HepG2 (cell line): Measurements from ENCODE around the gene RIPOR3. TPM values are rescaled to one million over a fixed set of nuclear protein-coding genes. Genes with fewer than 3 reads are reported as not detected.

Experiments used
- E2F1 ChIP-seq: sonication (generic); formaldehyde crosslinking; IDR thresholded peaks from 2 replicates; pipeline ENCODE4 v1.5.0; 2020; ENCODE audit warnings: missing genetic modification reagents
- FOXA3 ChIP-seq: IDR thresholded peaks from 2 replicates; pipeline ENCODE4 v1.6.1; 2016; ENCODE audit warnings: missing genetic modification reagents, missing compliant biosample characterization
- IKZF1 ChIP-seq: fragments of 450-650 bp; IDR thresholded peaks from 2 replicates; pipeline ENCODE4 v1.7.1; 2016
- MAF1 ChIP-seq: sonication (generic); formaldehyde crosslinking; IDR thresholded peaks from 2 replicates; pipeline ENCODE4 v1.5.0; 2020; ENCODE audit warnings: missing genetic modification reagents, borderline replicate concordance
- NFKB2 ChIP-seq: sonication (generic); formaldehyde crosslinking; IDR thresholded peaks from 2 replicates; pipeline ENCODE4 v1.4.0; 2020; ENCODE audit warnings: missing genetic modification reagents, borderline replicate concordance
- NRL ChIP-seq: sonication (generic); formaldehyde crosslinking; IDR thresholded peaks from 2 replicates; pipeline ENCODE4 v1.5.0; 2020; ENCODE audit warnings: missing genetic modification reagents, mild to moderate bottlenecking, moderate library complexity, borderline replicate concordance
- THYN1 ChIP-seq: sonication (generic); formaldehyde crosslinking; IDR thresholded peaks from 2 replicates; pipeline ENCODE4 v1.8.1; 2023; ENCODE audit warnings: low read depth, mild to moderate bottlenecking, moderate library complexity, missing genetic modification reagents, borderline replicate concordance
- ZBTB8A ChIP-seq: sonication (generic); formaldehyde crosslinking; IDR thresholded peaks from 2 replicates; pipeline ENCODE4 v1.4.0; 2020; ENCODE audit warnings: mild to moderate bottlenecking, low read depth, missing genetic modification reagents, borderline replicate concordance
- ZNF263 ChIP-seq: sonication (generic); formaldehyde crosslinking; IDR thresholded peaks from 2 replicates; pipeline ENCODE4 v1.4.0; 2020; ENCODE audit warnings: missing genetic modification reagents
- ZNF337 ChIP-seq: sonication (generic); formaldehyde crosslinking; IDR thresholded peaks from 2 replicates; pipeline ENCODE4 v1.5.1; 2020; ENCODE audit warnings: missing genetic modification reagents, low read depth, mild to moderate bottlenecking, borderline replicate concordance
- ZNF44 ChIP-seq: sonication (generic); formaldehyde crosslinking; IDR thresholded peaks from 2 replicates; pipeline ENCODE4 v1.5.1; 2020; ENCODE audit warnings: mild to moderate bottlenecking, missing genetic modification reagents
- ZNF441 ChIP-seq: sonication (generic); formaldehyde crosslinking; IDR thresholded peaks from 2 replicates; pipeline ENCODE4 v1.7.0; 2021; ENCODE audit warnings: missing genetic modification reagents, borderline replicate concordance
- ZNF577 ChIP-seq: sonication (generic); formaldehyde crosslinking; IDR thresholded peaks from 2 replicates; pipeline ENCODE4 v1.4.0; 2020; ENCODE audit warnings: mild to moderate bottlenecking, low read depth, missing genetic modification reagents, borderline replicate concordance
- ZNF644 ChIP-seq: IDR thresholded peaks from 2 replicates; pipeline ENCODE4 v1.6.1; 2016; ENCODE audit warnings: low read depth
- ZNF766 ChIP-seq: sonication (generic); formaldehyde crosslinking; IDR thresholded peaks from 2 replicates; pipeline ENCODE4 v1.5.0; 2020; ENCODE audit warnings: missing genetic modification reagents, borderline replicate concordance
- ZNF879 ChIP-seq: sonication (generic); formaldehyde crosslinking; IDR thresholded peaks from 2 replicates; pipeline ENCODE4 v1.8.1; 2023; ENCODE audit warnings: missing genetic modification reagents
- ZNF891 ChIP-seq: sonication (generic); formaldehyde crosslinking; IDR thresholded peaks from 2 replicates; pipeline ENCODE4 v1.5.0; 2020; ENCODE audit warnings: mild to moderate bottlenecking, missing genetic modification reagents
- polyA plus RNA-seq, 8 experiments: library from polyadenylated mRNA; depleted of rRNA in 3 of 8; stranded (reverse) in 7 of 8; unstranded in 1 of 8; fragments of >200 nt; fragmentation: Illumina TruSeq in 4 of 8; extraction: Trizol in 4 of 8; gene quantifications; 2 replicates each; pipeline versions ENCODE4 v1.2.1 to v1.2.3, GENCODE V29; 2011 to 2016; ENCODE audit warnings: low read depth in 4 of 8, missing spikeins in 1 of 8, mixed read lengths in 1 of 8; ENCODE audit not compliant: insufficient read depth in 1 of 8
- total RNA-seq, 5 experiments: library from RNA; depleted of rRNA; stranded (reverse); fragments of >200 nt; fragmentation: Illumina TruSeq; extraction: Trizol; gene quantifications; 2 replicates each; pipeline ENCODE4 v1.2.3, GENCODE V29; 2016; ENCODE audit warnings: low read depth in 1 of 5
- TF ChIP-seq, protein P1 (sequence below): sonication (generic); formaldehyde crosslinking; IDR thresholded peaks from 2 replicates; pipeline ENCODE4 v1.4.0; 2020; ENCODE audit warnings: missing genetic modification reagents

Gene RIPOR3
- total and polyA plus RNA-seq, 2 of the 13 experiments (the other 11 are each of a cell fraction or from before 2014, with no cell fraction given): 0.18 TPM; not detected in 1

DNA sequence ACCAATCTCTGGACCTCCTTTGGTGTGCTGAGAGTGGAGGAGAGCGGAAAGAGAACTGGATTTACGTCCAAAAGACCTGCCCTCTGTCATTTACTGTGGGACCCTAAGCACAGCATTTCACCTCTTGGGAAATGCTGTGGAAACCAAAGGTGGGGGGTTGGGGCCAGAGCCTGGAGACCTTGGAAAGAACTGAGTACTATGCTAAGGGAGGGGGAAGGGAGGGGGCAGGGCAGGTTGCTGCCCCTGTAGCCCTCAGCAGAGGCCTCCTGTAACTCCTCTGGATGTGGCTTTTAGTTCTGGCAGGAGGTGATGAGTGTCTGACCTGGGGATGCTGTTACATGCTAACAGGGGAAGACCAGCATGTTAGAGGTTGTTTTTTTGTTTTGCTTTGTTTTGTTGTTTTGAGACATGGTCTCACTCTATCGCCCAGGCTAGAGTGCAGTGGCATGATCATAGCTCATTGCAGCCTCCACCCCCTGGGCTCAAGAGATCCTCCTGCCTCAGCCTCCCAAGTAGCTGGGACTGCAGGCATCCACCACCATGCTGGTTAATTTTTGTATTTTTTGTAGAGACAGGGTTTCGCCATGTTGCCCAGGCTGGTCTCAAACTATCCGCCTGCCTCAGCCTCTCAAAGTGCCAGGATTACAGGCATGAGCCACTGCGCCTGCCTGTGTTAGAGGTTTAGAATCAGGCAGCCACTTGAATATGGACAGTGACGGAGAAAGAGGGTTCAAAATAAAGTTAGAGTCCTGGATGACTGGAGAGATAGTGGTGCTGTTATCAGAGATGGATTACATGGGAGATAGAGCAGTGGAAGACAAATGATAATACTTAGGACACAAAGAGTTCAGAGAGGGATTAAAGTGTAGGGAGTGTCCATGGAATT is 21.7 kb upstream of the RIPOR3 start (continued):
- TF ChIP-seq E2F1 (CRISPR knock-in tag): no peak
- TF ChIP-seq NFKB2: 0 out of 2 replicates have a peak, but pooled peaks have one; percentile 21
- TF ChIP-seq ZNF891 (CRISPR knock-in tag): 0 out of 2 replicates have a peak, but pooled peaks have one; percentile 25
- TF ChIP-seq ZNF337: no peak
- no peak for TF ChIP-seq ZNF766 (CRISPR knock-in tag)
- no peak for TF ChIP-seq ZBTB8A (CRISPR knock-in tag)
- no peak for TF ChIP-seq ZNF577 (CRISPR knock-in tag)
- no peak for TF ChIP-seq ZNF263 (CRISPR knock-in tag)
- no peak for TF ChIP-seq IKZF1
- no peak for TF ChIP-seq FOXA3 (CRISPR knock-in tag)
- no peak for TF ChIP-seq ZNF644 (CRISPR knock-in tag)
- TF ChIP-seq MAF1 (CRISPR knock-in tag): no peak
- 0 out of 2 replicates have a peak, but pooled peaks have one; percentile 50 for TF ChIP-seq NRL (CRISPR knock-in tag)
- no peak for TF ChIP-seq ZNF441 (CRISPR knock-in tag)
- TF ChIP-seq THYN1 (CRISPR knock-in tag): no peak
- TF ChIP-seq ZNF879 (CRISPR knock-in tag): no peak
- TF ChIP-seq ZNF44 (CRISPR knock-in tag): no peak
- TF ChIP-seq, protein P1, sequence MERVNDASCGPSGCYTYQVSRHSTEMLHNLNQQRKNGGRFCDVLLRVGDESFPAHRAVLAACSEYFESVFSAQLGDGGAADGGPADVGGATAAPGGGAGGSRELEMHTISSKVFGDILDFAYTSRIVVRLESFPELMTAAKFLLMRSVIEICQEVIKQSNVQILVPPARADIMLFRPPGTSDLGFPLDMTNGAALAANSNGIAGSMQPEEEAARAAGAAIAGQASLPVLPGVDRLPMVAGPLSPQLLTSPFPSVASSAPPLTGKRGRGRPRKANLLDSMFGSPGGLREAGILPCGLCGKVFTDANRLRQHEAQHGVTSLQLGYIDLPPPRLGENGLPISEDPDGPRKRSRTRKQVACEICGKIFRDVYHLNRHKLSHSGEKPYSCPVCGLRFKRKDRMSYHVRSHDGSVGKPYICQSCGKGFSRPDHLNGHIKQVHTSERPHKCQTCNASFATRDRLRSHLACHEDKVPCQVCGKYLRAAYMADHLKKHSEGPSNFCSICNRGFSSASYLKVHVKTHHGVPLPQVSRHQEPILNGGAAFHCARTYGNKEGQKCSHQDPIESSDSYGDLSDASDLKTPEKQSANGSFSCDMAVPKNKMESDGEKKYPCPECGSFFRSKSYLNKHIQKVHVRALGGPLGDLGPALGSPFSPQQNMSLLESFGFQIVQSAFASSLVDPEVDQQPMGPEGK (CRISPR knock-in tag): 0 out of 2 replicates have a peak, but pooled peaks have one; percentile 25
